ENCODE measurements around the gene KCNH1.

KCNH1 gene

GRCh38 chr1:210794445-210794844, 339.5 kb downstream of the KCNH1 start:
- no peak for DNase-seq

DNA sequence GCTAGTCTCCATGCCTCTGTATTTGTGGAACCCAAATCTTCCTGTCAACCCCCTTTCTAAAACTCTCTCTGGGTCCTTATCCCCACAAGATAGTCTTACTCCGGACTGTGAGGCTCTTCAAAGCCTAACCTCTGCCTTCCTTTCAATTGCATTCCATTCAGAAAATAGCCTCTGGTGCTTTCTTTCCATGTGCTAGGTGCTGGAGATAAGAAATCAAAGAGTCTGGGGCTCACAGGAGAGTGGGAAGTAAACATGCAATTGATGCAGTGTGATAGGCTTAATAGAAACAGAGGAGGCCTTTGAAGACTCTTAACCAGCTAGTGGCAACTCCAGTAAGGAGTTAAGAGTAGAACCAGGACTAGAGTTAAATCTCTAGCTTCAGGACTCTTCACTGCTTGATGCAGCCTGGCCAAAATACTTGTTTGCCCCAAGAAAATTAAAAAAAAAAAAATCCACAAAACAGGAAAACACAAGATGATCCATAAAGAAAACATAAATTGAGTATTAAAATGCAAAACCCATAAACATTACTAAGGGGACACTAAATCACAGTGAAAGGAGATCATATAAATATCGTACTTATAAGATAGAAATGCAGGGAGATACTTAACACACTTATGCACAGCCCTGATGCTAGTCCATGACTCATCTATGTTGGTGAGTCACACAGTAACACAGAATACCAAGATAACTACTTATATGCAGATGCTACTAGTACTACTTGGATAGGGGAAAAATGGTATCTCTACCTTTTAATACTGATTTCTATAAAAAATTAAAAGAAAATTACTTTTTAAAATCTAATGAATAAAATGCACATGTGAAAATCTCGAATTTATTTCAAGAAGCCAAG, 341.5 kb downstream of the KCNH1 start:
- DNase-seq = no peak

DNA sequence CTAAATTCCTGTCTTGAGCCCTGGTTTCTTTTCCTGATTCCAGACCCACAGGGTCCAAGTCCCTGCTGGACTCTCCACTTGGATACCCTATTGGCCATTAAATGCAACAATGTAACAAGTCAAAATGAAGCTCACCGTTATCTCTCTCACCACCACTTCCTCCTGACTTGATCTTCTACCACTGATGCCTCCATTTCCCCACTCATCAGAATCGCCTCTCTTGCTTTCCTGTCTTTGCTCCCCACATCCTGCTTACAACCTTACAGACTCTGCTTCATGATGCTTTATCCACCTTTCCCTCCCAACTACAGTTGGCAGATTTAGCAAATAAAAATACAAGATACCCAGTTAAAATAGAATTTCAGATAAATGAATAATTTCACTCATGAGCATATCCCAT, 343.8 kb downstream of the KCNH1 start:
- DNase-seq = no peak

DNA sequence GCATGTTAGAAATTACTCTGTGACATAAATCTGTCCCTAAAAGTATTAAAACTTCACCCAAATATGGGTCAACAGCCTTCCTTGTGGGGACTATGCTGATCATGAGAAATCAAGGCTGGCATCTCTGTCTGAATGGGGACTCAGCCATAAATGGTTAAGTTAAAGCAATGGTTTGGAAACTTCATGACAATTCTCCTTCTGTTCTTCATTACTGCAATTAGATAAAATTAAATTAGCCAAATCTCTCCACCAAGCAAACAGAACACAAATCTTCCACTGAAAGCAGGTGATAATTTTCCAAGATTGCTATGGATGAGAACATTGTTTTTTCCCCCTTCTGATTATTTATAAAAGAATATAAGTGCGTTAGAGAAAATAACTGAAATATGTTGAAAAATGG, 346.1 kb downstream of the KCNH1 start:
- no peak for DNase-seq

GRCh38 chr1:210786546-210786945, 347.4 kb downstream of the KCNH1 start:
- no peak for DNase-seq

GRCh38 chr1:210783925-210784324, 350.0 kb downstream of the KCNH1 start:
- DNase-seq = no peak

- DNase-seq = no peak
These were observed 352.3 kb downstream of the KCNH1 start for GRCh38 chr1:210781652-210782051.

GRCh38 chr1:210779269-210779668, 354.7 kb downstream of the KCNH1 start:
- DNase-seq = no peak

DNA sequence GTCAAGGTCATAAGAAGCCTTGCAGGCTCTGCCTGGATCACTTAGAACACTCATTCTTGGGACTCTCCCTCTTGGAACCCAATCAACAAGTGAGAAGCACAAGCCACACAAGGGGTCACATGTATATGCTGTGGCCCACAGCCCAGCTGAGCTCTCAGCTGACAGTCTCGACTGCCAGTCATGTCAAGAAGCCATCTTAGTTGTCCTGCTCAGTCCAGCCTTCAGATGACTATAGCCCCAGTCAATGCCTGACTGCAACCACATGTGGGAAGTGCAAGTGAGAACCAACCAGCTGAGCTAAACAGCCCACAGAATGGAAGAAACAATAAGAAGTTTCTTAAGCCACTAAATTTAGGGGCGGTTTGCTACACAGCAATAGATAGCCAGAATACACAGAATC, 356.0 kb downstream of the KCNH1 start:
- no peak for DNase-seq

- DNase-seq = no peak
These were observed 357.2 kb downstream of the KCNH1 start for GRCh38 chr1:210776712-210777111.

GRCh38 chr1:210775289-210775688, 358.7 kb downstream of the KCNH1 start:
- DNase-seq = no peak

DNA sequence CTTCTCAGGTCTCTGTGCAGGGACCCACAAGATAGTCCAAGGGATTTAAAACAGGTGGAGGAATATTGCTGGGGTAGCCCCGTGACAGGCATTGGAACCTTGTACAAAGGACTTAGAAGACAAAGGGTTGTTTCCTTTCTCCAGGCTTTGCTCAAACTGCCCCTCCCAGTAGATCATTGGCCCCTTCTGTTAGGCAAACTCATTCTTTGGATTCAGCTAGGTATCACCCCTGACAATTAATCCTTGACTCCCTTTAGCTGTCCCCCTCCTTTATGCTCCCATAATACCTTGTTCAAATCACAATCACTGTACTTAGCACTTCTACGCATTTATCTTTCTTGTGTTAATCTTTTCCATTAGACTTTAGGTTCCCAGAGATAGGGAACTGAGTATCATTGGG, 360.5 kb downstream of the KCNH1 start:
- no peak for DNase-seq

DNA sequence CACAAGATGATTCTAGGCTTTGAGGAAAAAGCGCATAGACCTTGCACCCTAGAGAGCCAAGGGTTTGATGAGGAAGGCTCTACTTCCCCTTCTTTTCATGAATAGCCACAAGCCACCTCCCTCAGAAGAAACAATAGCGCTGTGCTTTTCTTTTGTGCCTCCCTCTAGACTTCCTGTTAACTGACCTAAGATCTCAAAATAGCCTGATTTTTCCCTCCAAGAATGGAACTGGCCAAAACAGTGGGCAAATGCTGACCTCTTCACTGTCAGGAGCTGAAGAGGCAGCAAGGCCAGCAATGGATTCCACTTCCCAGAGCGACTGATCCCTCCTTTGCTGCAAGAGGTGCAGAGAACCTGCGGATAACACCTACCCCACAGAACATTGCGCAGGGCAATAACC, 362.8 kb downstream of the KCNH1 start:
- no peak for DNase-seq

DNA sequence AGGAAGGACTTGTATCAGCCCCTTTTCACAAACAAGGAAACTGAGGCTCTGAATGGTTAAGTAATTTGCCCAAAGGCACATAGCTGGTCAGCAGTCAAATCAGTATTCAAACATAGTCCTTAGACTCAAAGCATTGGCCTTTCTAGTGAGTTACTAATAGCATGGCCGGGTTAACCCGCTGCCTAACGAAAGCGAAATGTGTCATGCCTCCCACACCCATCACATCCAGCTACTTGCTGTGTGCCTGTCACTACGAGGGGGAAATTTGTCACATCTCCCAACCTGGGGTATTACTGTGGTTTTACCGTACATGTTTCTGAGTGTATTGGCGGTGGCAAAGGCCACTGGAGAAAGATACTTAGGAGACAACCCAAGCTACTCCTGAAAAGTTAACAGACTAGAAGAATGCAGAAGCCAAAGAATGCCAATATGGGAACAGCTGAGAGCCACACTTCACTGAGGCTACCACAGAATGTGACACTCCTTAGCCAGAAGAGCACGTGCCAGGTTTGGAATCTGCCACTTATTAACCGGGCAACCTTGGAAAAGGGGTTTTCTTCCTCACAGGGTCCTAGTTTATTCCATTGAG, 363.5 kb downstream of the KCNH1 start:
- no peak for DNase-seq

DNA sequence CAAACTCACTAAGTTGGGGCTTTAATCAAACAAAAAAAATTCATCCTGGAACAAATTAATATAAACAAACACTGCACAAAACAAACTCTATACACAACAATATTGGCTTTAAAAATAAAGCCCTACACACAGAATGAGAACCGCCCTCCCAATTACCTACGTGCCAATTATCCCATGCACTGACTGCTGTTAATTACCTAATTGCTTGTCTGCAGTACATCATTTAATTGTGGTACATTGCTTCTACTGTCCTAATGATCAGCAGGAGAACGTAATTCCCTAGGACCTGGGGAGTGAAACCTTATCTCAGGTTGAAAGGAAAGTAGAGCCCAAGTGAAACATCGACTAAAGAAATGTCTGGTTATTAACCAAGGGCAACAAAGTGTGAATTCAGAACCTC, 364.5 kb downstream of the KCNH1 start:
- DNase-seq = no peak

GRCh38 chr1:210764536-210764935, 369.4 kb downstream of the KCNH1 start:
- no peak for DNase-seq

GRCh38 chr1:210758761-210759160, 375.2 kb downstream of the KCNH1 start:
- DNase-seq = no peak

DNA sequence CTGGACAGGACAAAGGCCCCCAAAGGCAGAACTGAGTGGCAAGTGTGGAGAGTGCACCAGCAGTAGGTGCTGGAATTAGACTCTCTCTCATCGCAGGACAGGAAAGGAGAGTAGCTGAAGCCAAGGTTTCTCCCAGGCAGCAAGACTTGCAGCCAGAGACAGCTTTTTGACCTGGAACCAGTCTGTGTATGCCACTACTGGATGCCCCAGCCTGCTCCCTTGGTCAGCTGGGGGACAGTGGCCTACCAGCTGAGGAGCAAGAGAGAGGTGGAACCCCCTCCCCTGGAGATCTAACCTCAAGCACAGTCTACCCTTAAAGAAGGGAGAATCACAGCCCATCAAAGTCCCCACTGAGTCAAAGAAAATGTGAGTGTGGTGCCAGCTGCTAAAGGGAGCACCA, 375.7 kb downstream of the KCNH1 start:
- no peak for DNase-seq

DNA sequence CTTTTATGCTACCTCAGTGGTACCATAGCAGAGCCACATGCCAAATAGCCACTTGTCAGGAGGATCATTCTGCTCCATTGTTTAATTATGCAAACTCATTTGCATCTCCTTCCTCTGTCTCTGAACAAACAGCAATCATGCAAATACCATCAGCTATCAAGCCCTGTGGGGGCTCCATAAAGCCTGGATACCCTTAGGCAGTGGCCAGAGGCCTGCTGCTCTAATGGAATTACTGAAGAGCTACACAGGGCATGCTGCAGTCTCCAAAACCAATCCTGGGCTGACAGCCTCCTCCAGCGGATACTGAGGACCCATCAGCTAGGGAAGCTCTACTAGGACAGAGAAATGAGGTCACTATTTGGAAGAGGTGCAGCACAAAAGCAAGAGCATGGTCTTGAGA, 376.3 kb downstream of the KCNH1 start:
- no peak for DNase-seq

GRCh38 chr1:210755991-210756659, 377.8 kb downstream of the KCNH1 start:
- DNase-seq = no peak

DNA sequence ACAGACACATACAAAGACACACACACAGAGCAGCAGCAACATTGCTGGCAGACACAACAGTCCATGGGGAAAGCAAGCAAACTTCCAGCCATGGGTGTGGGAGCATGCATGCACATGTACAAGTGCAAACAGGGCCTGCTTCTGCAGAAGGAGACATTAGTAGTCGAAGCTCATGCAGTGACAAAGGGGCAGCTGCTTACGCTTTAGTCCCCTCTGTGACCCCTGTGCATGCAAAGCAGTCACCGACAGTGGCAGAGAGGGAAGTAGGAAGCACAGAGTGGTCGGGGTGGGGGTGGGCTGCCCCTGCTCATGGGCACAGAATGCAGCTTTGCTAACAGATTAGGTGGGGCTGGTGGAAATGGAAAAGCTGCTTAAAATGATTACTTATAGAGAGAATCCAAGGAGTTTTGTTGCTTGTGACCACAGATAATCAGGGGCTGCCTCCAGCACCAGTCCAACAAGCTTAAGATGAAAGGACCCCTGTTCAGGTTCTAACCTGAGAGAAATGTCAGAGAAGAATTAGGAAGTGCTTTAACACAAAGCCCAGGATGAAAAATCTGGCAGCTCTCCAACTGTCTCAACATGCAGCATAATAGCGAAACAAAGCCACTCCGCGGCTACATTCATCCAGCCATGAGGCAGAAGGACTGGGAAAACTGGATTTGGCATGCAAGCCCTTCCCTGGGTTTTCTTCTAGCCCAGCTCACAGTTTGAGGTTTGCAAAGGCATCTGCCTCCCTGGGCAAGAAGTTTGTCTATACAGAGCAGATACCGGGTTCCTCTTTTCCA, 378.9 kb downstream of the KCNH1 start:
- DNase-seq = no peak

DNA sequence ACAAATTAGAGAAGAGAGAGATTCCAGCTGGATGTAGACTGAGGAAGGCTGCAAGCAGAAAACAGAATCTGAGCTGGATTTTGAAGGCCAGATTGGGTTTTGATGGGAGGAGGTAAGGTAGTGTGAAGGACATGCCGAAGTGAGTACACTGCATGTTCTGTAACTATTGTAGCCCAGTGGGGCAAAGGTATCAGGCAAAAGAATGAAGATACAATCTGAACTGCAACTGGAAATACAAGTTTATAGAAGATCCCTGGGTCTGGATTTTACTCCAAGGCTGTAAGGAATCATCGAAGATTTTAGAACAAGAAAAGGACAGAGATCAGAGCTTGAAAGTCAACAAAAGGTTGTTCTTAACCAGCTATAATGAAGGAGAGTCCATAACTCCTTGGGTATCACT, 382.0 kb downstream of the KCNH1 start:
- no peak for DNase-seq

DNA sequence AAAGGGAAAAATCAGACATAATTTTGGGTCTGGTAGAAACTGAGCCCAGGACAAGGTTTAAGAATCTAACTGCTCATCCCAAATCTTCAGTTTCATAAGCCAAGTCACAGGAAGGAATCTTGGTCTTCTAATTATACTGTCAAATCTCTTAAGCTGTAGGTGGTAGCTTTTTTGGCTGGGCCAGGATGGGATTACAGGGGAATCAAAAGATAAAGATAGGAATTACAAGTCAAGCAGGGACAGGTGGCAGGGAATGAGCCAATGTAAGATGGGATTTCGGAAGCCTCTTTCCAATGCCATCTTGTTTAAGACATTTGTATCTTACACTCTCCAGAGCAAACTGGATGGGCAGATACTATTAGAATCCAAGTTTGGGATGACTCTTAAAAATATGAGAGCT, 383.5 kb downstream of the KCNH1 start:
- DNase-seq = no peak
